ENCODE data around the gene EXOC6B.

DNA sequence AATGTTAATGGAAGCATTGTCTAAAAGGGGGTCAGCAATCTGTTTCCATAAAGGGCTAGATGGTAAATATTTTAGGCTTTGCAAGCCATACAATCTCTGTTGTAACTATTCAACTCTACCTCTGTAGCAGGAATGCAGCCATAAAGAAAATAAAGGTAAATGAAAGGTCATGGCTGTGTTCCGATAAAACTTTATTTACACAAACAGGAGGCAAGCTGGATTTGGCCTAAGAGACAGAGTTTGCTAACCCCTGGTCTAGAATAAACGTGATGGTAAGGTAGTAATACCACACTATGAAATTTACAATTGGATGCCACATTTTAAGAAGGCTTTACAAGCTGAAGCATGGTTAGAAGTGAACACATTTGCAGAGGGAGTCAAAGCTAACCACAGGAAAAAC is 91.4 kb downstream of the EXOC6B start:
- TF ChIP-seq, protein P1, sequence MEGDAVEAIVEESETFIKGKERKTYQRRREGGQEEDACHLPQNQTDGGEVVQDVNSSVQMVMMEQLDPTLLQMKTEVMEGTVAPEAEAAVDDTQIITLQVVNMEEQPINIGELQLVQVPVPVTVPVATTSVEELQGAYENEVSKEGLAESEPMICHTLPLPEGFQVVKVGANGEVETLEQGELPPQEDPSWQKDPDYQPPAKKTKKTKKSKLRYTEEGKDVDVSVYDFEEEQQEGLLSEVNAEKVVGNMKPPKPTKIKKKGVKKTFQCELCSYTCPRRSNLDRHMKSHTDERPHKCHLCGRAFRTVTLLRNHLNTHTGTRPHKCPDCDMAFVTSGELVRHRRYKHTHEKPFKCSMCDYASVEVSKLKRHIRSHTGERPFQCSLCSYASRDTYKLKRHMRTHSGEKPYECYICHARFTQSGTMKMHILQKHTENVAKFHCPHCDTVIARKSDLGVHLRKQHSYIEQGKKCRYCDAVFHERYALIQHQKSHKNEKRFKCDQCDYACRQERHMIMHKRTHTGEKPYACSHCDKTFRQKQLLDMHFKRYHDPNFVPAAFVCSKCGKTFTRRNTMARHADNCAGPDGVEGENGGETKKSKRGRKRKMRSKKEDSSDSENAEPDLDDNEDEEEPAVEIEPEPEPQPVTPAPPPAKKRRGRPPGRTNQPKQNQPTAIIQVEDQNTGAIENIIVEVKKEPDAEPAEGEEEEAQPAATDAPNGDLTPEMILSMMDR (IDR thresholded peaks at IDR 0.05): no peak
- TF ChIP-seq POLR2A (IDR thresholded peaks at IDR 0.05): no peak

Measured in suprapubic skin (tissue), 3 donors.